Esophagus muscularis mucosa (tissue), 4 donors: Measurements from ENCODE around the gene XPO4. TPM values are rescaled to one million over a fixed set of nuclear protein-coding genes. Genes with fewer than 3 reads are reported as not detected.

Experiments
- DNase-seq: peaks from one replicate; pipeline ENCODE4 v3.0.0-alpha.2; 2017; ENCODE audit errors: extremely low spot score
- H3K27ac ChIP-seq, 4 donors: fragments of 200-600 bp; sonication (generic); replicated peaks in 1 of 4; 1 replicate in 3 of 4; 2 replicates in 1 of 4; pipeline ENCODE4 v1.5.1; 2016 to 2019; ENCODE audit warnings: mild to moderate bottlenecking in 1 of 4
- H3K27me3 ChIP-seq, 4 donors: fragments of 200-600 bp; sonication (generic); one replicate each; pipeline versions ENCODE4 v1.5.1 to v1.6.0; 2016 to 2019
- H3K36me3 ChIP-seq, 4 donors: fragments of 200-600 bp; sonication (generic); one replicate each; pipeline ENCODE4 v1.5.1; 2016 to 2019
- H3K4me1 ChIP-seq, 4 donors: fragments of 200-600 bp; sonication (generic); one replicate each; pipeline ENCODE4 v1.5.1; 2016 to 2019
- H3K4me3 ChIP-seq, 4 donors: fragments of 200-600 bp; sonication (generic); 1 replicate in 2 of 4; 2 replicates in 2 of 4; pipeline ENCODE4 v1.5.1; 2016 to 2019; ENCODE audit warnings: mild to moderate bottlenecking in 4 of 4, moderate library complexity in 1 of 4
- H3K9me3 ChIP-seq, 4 donors: fragments of 200-600 bp; sonication (generic); 1 replicate in 3 of 4; 2 replicates in 1 of 4; pipeline ENCODE4 v1.5.1; 2016 to 2019
- CTCF ChIP-seq, 3 experiments: fragments of 200-600 bp in 2 of 3; fragments of 450-650 bp in 1 of 3; sonication (generic) in 2 of 3; IDR thresholded peaks; one replicate each; pipeline ENCODE4 v1.5.1; 2017 to 2019; ENCODE audit warnings: antibody characterized with exemption in 3 of 3, mild to moderate bottlenecking in 2 of 3, moderate library complexity in 1 of 3
- EP300 ChIP-seq: sonication (generic); formaldehyde crosslinking; IDR thresholded peaks from one replicate; pipeline ENCODE4 v1.6.1; 2017; ENCODE audit warnings: antibody characterized with exemption
- POLR2A ChIP-seq: fragments of 450-650 bp; IDR thresholded peaks from one replicate; pipeline ENCODE4 v1.6.1; 2017; ENCODE audit warnings: antibody characterized with exemption, moderate library complexity, mild to moderate bottlenecking, low read depth
- POLR2AphosphoS5 ChIP-seq, 2 donors: sonication (generic); formaldehyde crosslinking; IDR thresholded peaks; one replicate each; pipeline ENCODE4 v1.6.1; 2017; ENCODE audit warnings: antibody characterized with exemption in 2 of 2
- WGBS: methylation state at CpG from one replicate; pipeline ENCODE4 v1.1.5; 2018; 5-methylcytosine and 5-hydroxymethylcytosine counted together
- intact Hi-C: fragments of 100-400 bp; cut with DNase I; formaldehyde crosslinking; loops from one replicate; pipeline ENCODE4 v1.15.1; 2023
- total RNA-seq, 4 donors: library from RNA; depleted of rRNA; stranded (reverse); fragments of >200 nt; gene quantifications; one replicate each; pipeline versions ENCODE4 v1.1.0 to v1.2.1, GENCODE V29; 2016

Gene XPO4
- total RNA-seq, 4 donors from 2014 or later, result 12.6 to 17.3 (median 15.2) TPM

GRCh38 chr13:20808874-20809273 lies 93.7 kb downstream of the XPO4 start:
- no peaks in the 10 kb centered on the region for H3K9me3 ChIP-seq
- no peak overlapping the region for H3K4me3 ChIP-seq
- TF ChIP-seq CTCF (IDR thresholded peaks at IDR 0.05) (no peak), POLR2AphosphoS5 (IDR thresholded peaks at IDR 0.05) (no peak), POLR2A (no peak), EP300 (no peak)
- no peak for DNase-seq
- H3K4me1 ChIP-seq, result peaks cover 15 to 21% (median 16%) of the 10 kb centered on the region in 4 donors
- WGBS, result 92% methylated on average over 4 of the region's 4 CpGs
- peaks cover 5 to 53% (median 23%) of the 10 kb centered on the region in 4 donors for H3K36me3 ChIP-seq
- no peaks in the 10 kb centered on the region for H3K27me3 ChIP-seq
- H3K27ac ChIP-seq, result no peak overlapping the region
- intact Hi-C loops, result no loop called here

- intact Hi-C loops, result no loop called here
- no peaks in the 10 kb centered on the region for H3K9me3 ChIP-seq
- no peak for DNase-seq
- H3K4me3 ChIP-seq, result no peak overlapping the region
- no peaks in the 10 kb centered on the region for H3K27me3 ChIP-seq
- peaks cover 8 to 54% (median 19%) of the 10 kb centered on the region in 4 donors for H3K36me3 ChIP-seq
- TF ChIP-seq CTCF (IDR thresholded peaks at IDR 0.05), result no peak
- H3K4me1 ChIP-seq, result no peaks in the 10 kb centered on the region
- no peak overlapping the region for H3K27ac ChIP-seq
- 91% methylated on average over 3 of the region's 3 CpGs for WGBS
Observed at GRCh38 chr13:20803180-20803965, 99.2 kb downstream of the XPO4 start.

GRCh38 chr13:20801707-20802106 lies 100.8 kb downstream of the XPO4 start:
- intact Hi-C loops, result no loop called here
- H3K4me3 ChIP-seq, result no peak overlapping the region
- no peak overlapping the region for H3K27ac ChIP-seq
- no peak for DNase-seq
- no peaks in the 10 kb centered on the region for H3K9me3 ChIP-seq
- peaks cover 6 to 13% (median 11%) of the 10 kb centered on the region in 4 donors for H3K4me1 ChIP-seq
- TF ChIP-seq POLR2AphosphoS5 (IDR thresholded peaks at IDR 0.05), result no peak
- no peak for TF ChIP-seq CTCF (IDR thresholded peaks at IDR 0.05)
- H3K36me3 ChIP-seq, result peaks cover 6 to 54% (median 13%) of the 10 kb centered on the region in 4 donors
- no peaks in the 10 kb centered on the region for H3K27me3 ChIP-seq
- 47% methylated on average over 2 of the region's 2 CpGs for WGBS

- Histone ChIP-seq H3K27me3 (no peaks in the 10 kb centered on the region), H3K27ac (no peak overlapping the region), H3K36me3 (peaks cover 14 to 55% (median 22%) of the 10 kb centered on the region in 4 donors), H3K4me1 (peaks cover 7 to 15% (median 13%) of the 10 kb centered on the region in 4 donors), H3K4me3 (no peak overlapping the region), H3K9me3 (no peaks in the 10 kb centered on the region)
- TF ChIP-seq CTCF (IDR thresholded peaks at IDR 0.05) (no peak), POLR2AphosphoS5 (IDR thresholded peaks at IDR 0.05) (no peak), EP300 (no peak), POLR2A (no peak)
- no peak for DNase-seq
- intact Hi-C loops, result no loop called here
- WGBS, result 77% methylated on average over 6 of the region's 6 CpGs
Observed at GRCh38 chr13:20799726-20800416, 102.7 kb downstream of the XPO4 start.
